Measurements from ENCODE around the gene ARHGAP18. TPM values are rescaled to one million over a fixed set of nuclear protein-coding genes. Genes with fewer than 3 reads are reported as not detected.

The ARHGAP18 gene
- total and polyA plus RNA-seq, 10 of the 15 experiments (the other 5 are each of a cell fraction or from before 2014, with no cell fraction given) = 18.2 to 52.2 (median 31.7) TPM

DNA sequence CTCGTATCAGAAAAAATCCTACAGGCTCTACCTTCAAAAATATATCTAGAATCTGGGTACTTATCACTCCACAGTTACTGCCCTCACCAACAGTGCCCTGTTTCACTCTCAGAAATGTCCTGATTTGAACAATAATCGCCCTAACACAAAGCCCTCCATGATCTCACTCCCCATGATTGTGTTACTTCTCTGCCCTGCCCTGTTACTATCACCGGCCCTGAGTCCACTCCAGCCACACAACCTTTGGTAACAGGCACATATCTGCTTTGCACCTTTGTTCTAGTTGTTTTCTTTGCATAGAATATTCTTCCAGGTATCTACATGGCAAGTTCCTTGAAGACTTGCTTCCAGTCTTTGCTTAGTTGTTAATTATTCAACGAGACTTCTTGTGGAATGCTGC is 142.0 kb downstream of the ARHGAP18 start:
- FAIRE-seq (no peak), DNase-seq (ENCODE audit: low read depth, low spot score) (no peak), ATAC-seq (no peak)
- Histone ChIP-seq H3K4me1 (ENCODE audit: control insufficient read depth, insufficient read depth, low read length) (no peaks in the 10 kb centered on the region), H3K36me3 (ENCODE audit: control insufficient read depth in 2 of 2, insufficient read depth in 2 of 2, low read length in 1 of 2) (no peaks in the 10 kb centered on the region), H3K9me3 (replicated peaks; ENCODE audit: control insufficient read depth, insufficient read depth, low read length) (no peaks in the 10 kb centered on the region), H3K4me3 (no peak overlapping the region), H3K79me2 (ENCODE audit: control insufficient read depth, insufficient read depth, low read length) (no peaks in the 10 kb centered on the region), H4K20me1 (ENCODE audit: control insufficient read depth, insufficient read depth) (no peaks in the 10 kb centered on the region), H2AFZ (ENCODE audit: control insufficient read depth, low read depth, low read length) (no peak overlapping the region), H3K27ac (ENCODE audit: control insufficient read depth, insufficient read depth) (no peak overlapping the region), H3K27me3 (replicated peaks in 1 of 2; ENCODE audit: control insufficient read depth in 2 of 2, insufficient read depth in 2 of 2, low read length in 1 of 2) (no peaks in the 10 kb centered on the region), H3K4me2 (ENCODE audit: control insufficient read depth, insufficient read depth) (no peak overlapping the region), H3K9ac (ENCODE audit: control insufficient read depth, insufficient read depth, low read length) (no peak overlapping the region)
- CTCF ChIA-PET = interaction anchor here (1.2 to 3.8 kb wide), 3 partner anchors 67 to 70 kb away, joined by 4 to 23 read pairs (median 8); no protein-coding TSS in a partner anchor
- 46% methylated on average over 4 of the region's 4 CpGs for WGBS (ENCODE audit: insufficient coverage, insufficient replicate concordance, low lambda C conversion rate, missing lambda C conversion rate)
- POLR2A ChIA-PET = no interaction called here
- RAD21 ChIA-PET (ENCODE audit: unreplicated experiment) = no interaction called here
- no TSS peak for BruUV-seq (replicated peaks)
- in situ Hi-C loops (cut with MboI) = no loop called here
- SMC1A ChIA-PET (ENCODE audit: uncharacterized antibody, unreplicated experiment) = interaction anchor here (4.6 kb wide), 1 partner anchor 69 kb away, joined by 23 read pairs; no protein-coding TSS in a partner anchor
- intact Hi-C loops (cut with micrococcal nuclease; ENCODE audit: unreplicated experiment) = no loop called here
- TF ChIP-seq MXI1 (IDR thresholded peaks at IDR 0.05; ENCODE audit: low read depth, low read length) = no peak
- TF ChIP-seq, protein P1, sequence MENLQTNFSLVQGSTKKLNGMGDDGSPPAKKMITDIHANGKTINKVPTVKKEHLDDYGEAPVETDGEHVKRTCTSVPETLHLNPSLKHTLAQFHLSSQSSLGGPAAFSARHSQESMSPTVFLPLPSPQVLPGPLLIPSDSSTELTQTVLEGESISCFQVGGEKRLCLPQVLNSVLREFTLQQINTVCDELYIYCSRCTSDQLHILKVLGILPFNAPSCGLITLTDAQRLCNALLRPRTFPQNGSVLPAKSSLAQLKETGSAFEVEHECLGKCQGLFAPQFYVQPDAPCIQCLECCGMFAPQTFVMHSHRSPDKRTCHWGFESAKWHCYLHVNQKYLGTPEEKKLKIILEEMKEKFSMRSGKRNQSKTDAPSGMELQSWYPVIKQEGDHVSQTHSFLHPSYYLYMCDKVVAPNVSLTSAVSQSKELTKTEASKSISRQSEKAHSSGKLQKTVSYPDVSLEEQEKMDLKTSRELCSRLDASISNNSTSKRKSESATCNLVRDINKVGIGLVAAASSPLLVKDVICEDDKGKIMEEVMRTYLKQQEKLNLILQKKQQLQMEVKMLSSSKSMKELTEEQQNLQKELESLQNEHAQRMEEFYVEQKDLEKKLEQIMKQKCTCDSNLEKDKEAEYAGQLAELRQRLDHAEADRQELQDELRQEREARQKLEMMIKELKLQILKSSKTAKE (IDR thresholded peaks at IDR 0.05; ENCODE audit: low read depth, poor library complexity, severe bottlenecking) = no peak
- no peak for TF ChIP-seq EGR1 (IDR thresholded peaks at IDR 0.05; ENCODE audit: borderline replicate concordance in 1 of 2, low read depth in 2 of 2, low read length in 2 of 2)
- TF ChIP-seq BRCA1 (IDR thresholded peaks at IDR 0.05; ENCODE audit: low read depth, low read length) = no peak
- no peak for TF ChIP-seq CHD4 (IDR thresholded peaks at IDR 0.05)
- no peak for TF ChIP-seq POLR2A (IDR thresholded peaks at IDR 0.05; ENCODE audit: low read depth, low read length)
- TF ChIP-seq RAD21 (IDR thresholded peaks at IDR 0.05; ENCODE audit: insufficient read depth, low read depth, low read length) = no peak
- TF ChIP-seq ZZZ3 (IDR thresholded peaks at IDR 0.05; ENCODE audit: control insufficient read depth, insufficient read length, low read depth) = no peak
- TF ChIP-seq PML (IDR thresholded peaks at IDR 0.05; ENCODE audit: low read length) = no peak
- TF ChIP-seq, protein P2, sequence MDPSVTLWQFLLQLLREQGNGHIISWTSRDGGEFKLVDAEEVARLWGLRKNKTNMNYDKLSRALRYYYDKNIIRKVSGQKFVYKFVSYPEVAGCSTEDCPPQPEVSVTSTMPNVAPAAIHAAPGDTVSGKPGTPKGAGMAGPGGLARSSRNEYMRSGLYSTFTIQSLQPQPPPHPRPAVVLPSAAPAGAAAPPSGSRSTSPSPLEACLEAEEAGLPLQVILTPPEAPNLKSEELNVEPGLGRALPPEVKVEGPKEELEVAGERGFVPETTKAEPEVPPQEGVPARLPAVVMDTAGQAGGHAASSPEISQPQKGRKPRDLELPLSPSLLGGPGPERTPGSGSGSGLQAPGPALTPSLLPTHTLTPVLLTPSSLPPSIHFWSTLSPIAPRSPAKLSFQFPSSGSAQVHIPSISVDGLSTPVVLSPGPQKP (IDR thresholded peaks at IDR 0.05; ENCODE audit: low read depth, low read length) = no peak
- TF ChIP-seq RELA (IDR thresholded peaks at IDR 0.05; ENCODE audit: borderline replicate concordance, partially characterized antibody) = no peak
- TF ChIP-seq STAT3 (IDR thresholded peaks at IDR 0.05; ENCODE audit: low read depth, low read length) = no peak
- TF ChIP-seq HDAC2 (IDR thresholded peaks at IDR 0.05) = no peak
- TF ChIP-seq, protein P3, sequence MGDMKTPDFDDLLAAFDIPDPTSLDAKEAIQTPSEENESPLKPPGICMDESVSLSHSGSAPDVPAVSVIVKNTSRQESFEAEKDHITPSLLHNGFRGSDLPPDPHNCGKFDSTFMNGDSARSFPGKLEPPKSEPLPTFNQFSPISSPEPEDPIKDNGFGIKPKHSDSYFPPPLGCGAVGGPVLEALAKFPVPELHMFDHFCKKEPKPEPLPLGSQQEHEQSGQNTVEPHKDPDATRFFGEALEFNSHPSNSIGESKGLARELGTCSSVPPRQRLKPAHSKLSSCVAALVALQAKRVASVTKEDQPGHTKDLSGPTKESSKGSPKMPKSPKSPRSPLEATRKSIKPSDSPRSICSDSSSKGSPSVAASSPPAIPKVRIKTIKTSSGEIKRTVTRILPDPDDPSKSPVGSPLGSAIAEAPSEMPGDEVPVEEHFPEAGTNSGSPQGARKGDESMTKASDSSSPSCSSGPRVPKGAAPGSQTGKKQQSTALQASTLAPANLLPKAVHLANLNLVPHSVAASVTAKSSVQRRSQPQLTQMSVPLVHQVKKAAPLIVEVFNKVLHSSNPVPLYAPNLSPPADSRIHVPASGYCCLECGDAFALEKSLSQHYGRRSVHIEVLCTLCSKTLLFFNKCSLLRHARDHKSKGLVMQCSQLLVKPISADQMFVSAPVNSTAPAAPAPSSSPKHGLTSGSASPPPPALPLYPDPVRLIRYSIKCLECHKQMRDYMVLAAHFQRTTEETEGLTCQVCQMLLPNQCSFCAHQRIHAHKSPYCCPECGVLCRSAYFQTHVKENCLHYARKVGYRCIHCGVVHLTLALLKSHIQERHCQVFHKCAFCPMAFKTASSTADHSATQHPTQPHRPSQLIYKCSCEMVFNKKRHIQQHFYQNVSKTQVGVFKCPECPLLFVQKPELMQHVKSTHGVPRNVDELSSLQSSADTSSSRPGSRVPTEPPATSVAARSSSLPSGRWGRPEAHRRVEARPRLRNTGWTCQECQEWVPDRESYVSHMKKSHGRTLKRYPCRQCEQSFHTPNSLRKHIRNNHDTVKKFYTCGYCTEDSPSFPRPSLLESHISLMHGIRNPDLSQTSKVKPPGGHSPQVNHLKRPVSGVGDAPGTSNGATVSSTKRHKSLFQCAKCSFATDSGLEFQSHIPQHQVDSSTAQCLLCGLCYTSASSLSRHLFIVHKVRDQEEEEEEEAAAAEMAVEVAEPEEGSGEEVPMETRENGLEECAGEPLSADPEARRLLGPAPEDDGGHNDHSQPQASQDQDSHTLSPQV (IDR thresholded peaks at IDR 0.05) = no peak
- TF ChIP-seq FOXK2 (IDR thresholded peaks at IDR 0.05) = no peak

Data from GM12878 (cell line).